NCI-H226 (cell line): ENCODE data around the gene ADGRL3.
A peak's percentile ranks its signal among the peaks of the same experiment; 100 is the strongest.

Source experiments
- DNase-seq: peaks from one replicate; pipeline ENCODE4 v3.0.0-alpha.2; 2015

The ADGRL3 gene

GRCh38 chr4:62051332-62051731 lies 851.2 kb downstream of the ADGRL3 start:
- no peak for DNase-seq

- peak; percentile 2 for DNase-seq
Measured at GRCh38 chr4:62053974-62054373, 853.8 kb downstream of the ADGRL3 start.

GRCh38 chr4:62057031-62057430 lies 856.9 kb downstream of the ADGRL3 start:
- DNase-seq: no peak

GRCh38 chr4:62058571-62058970 lies 858.4 kb downstream of the ADGRL3 start:
- DNase-seq: no peak

- no peak for DNase-seq
Measured at GRCh38 chr4:62070291-62070852, 870.2 kb downstream of the ADGRL3 start.

- DNase-seq: no peak
Measured at GRCh38 chr4:62075089-62075488, 875.0 kb downstream of the ADGRL3 start.

- DNase-seq: no peak
Measured at GRCh38 chr4:62075521-62075920, 875.4 kb downstream of the ADGRL3 start.

- DNase-seq: no peak
Measured at GRCh38 chr4:62077406-62077805, 877.3 kb downstream of the ADGRL3 start.

- DNase-seq: no peak
Measured at GRCh38 chr4:62080431-62080830, 880.3 kb downstream of the ADGRL3 start.

GRCh38 chr4:62087706-62088105 lies 887.6 kb downstream of the ADGRL3 start:
- DNase-seq: no peak

GRCh38 chr4:62093735-62094134 lies 893.6 kb downstream of the ADGRL3 start:
- DNase-seq: no peak

- no peak for DNase-seq
Measured at GRCh38 chr4:62096881-62097280, 896.8 kb downstream of the ADGRL3 start.

GRCh38 chr4:62115216-62115615 lies 915.1 kb downstream of the ADGRL3 start:
- DNase-seq: no peak

GRCh38 chr4:62117886-62118285 lies 917.8 kb downstream of the ADGRL3 start:
- DNase-seq: no peak

GRCh38 chr4:62118558-62118957 lies 918.4 kb downstream of the ADGRL3 start:
- no peak for DNase-seq

- no peak for DNase-seq
Measured at GRCh38 chr4:62119195-62119594, 919.1 kb downstream of the ADGRL3 start.

- DNase-seq: peak; percentile 62
Measured at GRCh38 chr4:62126064-62126732, 926.1 kb downstream of the ADGRL3 start.
